ENCODE measurements around the gene ZNF22. TPM values are rescaled to one million over a fixed set of nuclear protein-coding genes. Genes with fewer than 3 reads are reported as not detected.
"Not testable (repeated sequence)": the region's sequence is repeated elsewhere in the genome, so short reads cannot be mapped to it uniquely, and the experiment has no call there.

Gene ZNF22
- total RNA-seq, 1 donor from 2014 or later, result 12.6 TPM

DNA sequence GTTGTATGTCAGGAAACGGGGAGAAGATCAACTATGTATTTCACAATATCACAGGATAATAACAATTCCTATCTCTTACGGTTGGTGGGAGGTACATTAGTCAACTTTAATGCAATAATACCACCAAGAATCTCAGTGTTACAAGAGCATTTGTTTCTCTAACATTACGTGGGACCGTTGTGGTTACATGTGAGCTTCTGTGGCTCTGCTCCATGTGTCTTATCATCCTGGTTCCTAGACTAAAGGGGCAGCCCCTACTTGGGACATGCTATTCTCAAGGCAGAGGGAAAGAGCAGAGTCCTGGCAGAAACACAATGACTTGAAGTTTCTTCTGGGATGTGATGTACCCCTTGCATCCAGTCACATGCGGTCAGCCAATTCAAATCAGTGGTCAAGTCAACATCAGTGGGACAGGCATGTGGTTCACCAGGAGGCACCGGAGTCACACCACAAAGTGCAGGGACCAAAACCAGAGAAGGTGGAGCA lies 2.5 kb upstream of the ZNF22 start:
- ATAC-seq (no peak), DNase-seq (peak; percentile 24)
- intact Hi-C loops (cut with micrococcal nuclease), result no loop called here

DNA sequence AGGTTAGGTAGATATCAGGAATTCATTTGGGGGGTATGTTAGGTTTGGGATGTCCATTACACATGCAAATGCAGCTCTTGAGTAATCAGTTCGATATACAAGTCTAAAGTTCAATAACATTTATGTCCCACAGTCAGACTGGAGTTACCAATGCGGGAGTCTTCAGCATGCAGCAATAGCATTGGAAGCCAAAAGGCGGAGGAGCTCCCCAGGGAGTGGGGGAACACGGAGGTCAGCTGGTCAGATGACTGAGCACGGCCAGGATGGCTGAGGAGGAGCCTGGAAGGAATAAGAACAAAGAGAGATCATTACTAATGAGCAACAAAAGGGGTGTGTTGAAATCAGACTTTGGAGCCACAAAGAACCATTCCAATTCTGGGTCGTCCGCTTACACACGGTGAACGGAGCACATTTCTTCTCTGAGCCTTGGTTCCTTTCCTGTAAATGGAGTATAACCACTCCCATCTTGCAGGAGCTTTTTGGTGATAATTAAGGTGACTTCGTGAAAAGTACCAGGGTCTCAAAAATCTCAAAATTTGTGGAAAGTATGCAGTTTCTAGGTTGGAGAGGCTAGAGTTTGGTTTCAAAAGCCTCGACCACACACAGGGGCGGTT lies 478 bp upstream of the ZNF22 start:
- DNase-seq, result peak; percentile 87
- intact Hi-C loops (cut with micrococcal nuclease), result no loop called here
- ATAC-seq, result peak; percentile 49

DNA sequence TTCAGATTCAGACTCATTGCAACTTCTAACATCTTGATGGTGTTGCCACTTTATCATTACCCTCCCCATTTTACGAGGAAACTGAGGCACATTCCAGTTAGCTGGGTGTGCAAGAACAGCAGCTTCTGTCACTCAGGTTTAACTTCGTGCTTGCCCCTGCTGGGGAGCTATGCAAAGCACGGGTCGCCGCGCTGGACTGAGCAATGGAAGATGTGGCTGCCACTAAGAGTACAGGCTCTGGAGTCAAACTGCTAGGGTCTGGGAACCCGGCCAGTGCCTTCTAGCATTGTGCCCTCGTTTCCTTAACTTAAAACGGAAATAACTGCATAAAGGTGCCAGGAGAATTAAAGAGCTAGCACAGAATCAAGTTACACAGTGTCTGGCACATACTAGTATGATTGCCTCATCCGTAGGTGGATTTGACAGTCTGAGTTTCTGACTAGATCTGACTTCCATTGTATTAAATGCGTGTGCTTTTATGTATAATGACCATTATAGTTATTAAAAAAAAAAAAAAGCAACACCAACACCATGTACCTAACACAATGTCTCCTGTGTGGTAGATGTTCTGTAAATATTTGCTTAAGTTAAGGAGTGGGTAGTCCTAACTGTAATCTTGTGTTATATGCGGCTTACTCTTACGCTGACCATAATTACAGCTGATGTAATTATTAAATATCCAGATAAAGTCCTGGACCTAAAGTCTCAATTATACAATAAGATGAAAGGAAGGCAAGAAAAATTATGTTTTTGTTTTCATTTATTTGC lies 842 bp downstream of the ZNF22 start:
- ATAC-seq (peak; percentile 60), DNase-seq (peak; percentile 87)
- intact Hi-C loops (cut with micrococcal nuclease), result no loop called here

DNA sequence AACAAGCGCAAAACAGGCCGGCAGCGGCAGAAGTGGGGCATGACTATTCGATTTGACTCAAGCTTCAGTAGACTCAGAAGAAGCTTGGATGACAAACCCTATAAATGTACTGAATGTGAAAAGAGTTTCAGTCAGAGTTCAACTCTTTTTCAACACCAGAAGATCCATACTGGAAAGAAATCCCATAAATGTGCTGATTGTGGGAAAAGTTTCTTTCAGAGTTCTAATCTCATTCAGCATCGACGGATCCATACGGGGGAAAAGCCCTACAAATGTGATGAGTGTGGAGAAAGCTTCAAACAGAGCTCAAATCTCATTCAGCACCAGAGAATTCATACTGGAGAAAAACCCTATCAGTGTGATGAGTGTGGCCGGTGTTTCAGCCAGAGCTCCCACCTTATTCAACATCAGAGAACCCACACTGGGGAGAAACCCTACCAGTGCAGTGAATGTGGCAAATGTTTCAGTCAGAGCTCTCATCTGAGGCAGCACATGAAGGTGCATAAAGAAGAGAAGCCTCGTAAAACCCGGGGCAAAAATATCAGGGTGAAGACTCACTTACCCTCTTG lies 2.8 kb downstream of the ZNF22 start:
- intact Hi-C loops (cut with micrococcal nuclease), result no loop called here
- no peak for ATAC-seq
- DNase-seq, result no peak

DNA sequence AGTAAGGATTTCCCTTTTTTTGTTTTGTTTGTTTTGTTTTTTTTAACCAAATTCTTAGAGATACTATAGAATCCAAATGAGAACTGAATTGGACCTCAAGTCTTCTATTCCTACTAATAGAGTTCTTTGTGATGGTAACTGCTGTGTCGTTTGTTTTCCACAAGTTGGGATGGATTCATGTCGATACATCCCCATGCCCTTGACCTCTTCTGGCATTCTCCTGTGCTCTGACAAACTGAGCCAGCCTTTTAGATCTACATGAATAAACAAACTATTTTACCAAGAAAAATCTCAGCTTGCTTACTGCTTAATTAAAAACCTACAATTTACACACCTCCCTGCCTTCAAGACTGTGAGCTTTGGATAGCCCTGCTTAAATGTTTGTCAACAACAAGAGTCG lies 3.9 kb downstream of the ZNF22 start:
- DNase-seq, result no peak
- intact Hi-C loops (cut with micrococcal nuclease), result no loop called here

DNA sequence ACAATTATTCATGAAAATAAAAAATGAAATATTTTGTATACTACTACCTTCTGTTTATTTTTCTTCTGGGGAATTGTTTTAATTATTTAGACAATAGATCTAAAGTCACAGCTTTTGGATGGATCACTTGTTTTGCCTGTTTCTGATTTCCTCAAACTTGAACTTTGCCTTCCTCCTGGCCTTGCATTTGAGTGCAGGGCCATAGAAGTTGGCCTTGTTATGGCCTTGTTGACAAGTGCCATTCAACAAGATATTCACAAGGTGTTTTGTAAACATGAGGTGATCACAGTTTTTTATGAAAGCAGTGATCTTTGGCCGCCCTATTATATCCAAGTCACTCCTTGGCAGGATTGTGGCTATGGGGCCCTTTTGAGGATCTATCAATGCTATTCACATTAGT lies 4.6 kb downstream of the ZNF22 start:
- ATAC-seq (no peak), DNase-seq (no peak)
- intact Hi-C loops (cut with micrococcal nuclease), result no loop called here

More for the DNA sequence above, 3.9 kb downstream of the ZNF22 start:
- no peak for ATAC-seq

DNA sequence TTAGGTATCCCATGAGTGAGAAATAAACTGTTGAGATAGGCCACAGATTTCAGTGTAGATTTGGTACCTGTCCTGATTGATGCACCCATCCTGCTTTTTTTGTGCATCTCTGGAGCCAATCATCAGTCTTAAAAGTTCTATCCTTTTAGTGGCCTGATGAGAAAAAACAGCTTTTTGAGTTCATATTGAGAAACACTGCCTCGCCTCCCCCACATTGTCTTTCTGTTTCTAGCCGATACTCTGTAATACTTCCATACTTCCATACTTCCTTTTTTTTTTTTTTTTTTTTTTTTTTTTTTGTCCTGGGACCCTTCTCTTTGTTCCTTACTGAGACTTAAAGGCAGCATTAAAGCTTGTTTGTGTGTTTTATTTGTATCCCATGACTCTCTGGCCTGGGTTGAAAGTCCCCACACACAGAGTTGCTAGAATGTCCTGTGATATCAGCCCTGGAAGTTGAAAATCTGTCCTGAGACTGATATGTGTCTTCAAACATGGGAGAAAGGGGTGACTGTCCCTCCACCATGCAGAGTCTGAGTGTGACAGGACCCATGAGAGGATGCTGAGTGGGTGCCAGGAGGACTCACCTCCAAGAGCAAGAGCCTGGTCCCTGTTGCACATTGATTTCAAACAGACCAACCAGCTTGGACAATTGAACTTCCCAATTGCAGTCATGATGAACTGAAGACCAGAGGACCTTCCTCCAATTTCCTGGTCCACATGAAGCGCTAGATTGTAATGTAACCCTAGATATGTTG lies 5.7 kb downstream of the ZNF22 start:
- DNase-seq (no peak), ATAC-seq (no peak)
- intact Hi-C loops (cut with micrococcal nuclease), result no loop called here

DNA sequence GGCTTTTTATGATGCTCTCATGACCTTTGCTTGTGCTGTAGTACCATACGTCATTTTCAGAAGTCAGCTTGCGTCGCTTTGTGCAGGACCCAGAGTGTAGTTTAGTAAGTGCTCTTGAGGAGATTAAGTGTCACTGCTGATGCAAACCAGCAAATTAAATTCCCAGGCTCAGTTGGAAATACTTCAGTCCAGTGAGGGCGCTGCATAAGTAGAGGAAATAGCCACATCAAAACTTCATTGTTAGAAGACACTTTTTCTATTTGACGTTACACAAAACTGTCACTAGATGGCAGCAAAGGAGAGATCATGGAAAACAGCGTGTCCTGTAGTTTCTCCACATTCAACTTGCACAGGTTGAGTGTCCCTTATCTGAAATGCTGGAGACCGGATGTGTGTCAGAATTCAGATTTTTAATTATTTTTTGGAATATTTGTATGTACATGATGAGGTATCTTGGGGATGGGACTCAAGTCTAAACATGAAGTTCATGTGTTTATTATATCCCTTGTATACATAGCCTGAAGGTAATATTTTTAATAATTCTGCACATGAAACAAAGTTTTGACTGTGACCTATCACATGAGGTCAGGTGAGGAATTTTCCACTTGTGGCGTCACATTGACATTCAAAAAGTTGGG lies 7.9 kb downstream of the ZNF22 start:
- intact Hi-C loops (cut with micrococcal nuclease), result no loop called here
- ATAC-seq (peak; percentile 87), DNase-seq (no peak)

DNA sequence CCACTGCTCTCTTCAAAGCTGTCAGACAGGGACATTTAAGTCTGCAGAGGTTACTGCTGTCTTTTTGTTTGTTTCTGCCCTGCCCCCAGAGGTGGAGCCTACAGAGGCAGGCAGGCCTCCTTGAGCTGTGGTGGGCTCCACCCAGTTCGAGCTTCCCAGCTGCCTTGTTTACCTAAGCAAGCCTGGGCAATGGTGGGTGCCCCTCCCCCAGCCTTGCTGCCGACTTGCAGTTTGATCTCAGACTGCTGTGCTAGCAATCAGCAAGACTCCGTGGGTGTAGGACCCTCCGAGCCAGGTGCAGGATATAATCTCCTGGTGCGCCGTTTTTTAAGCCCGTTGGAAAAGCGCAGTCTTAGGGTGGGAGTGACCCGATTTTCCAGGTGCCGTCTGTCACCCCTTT lies 13.8 kb downstream of the ZNF22 start:
- DNase-seq; intact Hi-C loops (cut with micrococcal nuclease); ATAC-seq: not testable (repeated sequence)

DNA sequence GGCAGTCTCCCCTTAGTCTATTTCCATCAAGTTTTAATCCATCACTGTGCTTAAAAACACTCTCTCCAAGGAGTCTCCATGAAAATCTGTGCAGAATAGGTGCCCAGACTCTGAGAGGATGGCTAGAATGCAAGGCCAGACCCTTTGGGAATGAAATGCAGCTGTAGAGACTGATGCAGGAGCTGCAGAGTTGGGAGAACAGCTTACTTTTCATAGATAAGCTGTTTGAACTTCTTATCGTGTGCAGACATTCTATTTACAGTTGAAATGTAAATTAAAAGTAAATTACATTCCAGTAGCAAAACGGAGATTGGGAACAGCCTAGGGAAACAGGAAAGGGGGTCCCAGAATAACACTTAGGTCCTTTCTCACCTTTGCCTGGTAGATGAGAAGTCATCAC lies 14.9 kb downstream of the ZNF22 start:
- no peak for ATAC-seq
- no peak for DNase-seq
- intact Hi-C loops (cut with micrococcal nuclease), result no loop called here

DNA sequence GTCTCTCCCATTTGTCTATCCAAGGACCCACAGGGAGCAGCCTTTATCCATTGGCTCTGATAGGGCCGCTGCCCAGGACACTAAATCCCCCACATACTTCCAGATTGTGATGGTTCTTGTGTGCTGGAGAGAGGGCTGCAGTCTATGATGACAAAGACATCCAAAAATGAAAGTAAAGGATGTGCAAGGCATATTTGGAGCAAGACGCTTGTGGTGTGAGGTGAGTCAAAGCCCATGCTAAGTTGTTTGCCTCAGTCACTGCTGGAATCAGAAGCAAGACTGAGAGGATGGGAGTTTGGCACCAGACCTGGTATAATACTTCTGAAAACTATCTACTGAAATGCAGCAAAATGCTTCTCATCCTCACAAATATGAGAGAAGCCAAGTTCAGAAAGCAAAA lies 22.7 kb downstream of the ZNF22 start:
- intact Hi-C loops (cut with micrococcal nuclease), result no loop called here
- no peak for DNase-seq
- ATAC-seq, result no peak

DNA sequence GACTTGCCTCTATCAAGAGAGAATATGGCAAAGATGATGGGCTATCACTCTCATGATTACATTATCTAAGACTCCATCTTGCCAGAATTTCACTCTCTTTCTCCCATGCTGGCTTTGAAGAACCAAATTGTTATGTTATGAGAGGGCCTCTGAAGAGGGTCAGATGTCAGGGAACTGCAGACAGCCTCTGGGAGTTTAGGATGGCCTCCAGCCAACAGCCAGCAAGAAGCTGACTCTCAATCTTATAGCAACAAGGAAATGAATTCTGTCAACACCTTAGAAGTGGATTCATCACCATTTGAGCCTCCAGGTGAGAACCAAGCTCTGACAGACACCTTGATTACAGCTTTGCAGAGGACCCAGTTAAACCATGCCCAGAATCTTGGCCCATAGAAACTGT lies 33.6 kb downstream of the ZNF22 start:
- intact Hi-C loops (cut with micrococcal nuclease), result no loop called here
- no peak for DNase-seq
- ATAC-seq, result no peak

DNA sequence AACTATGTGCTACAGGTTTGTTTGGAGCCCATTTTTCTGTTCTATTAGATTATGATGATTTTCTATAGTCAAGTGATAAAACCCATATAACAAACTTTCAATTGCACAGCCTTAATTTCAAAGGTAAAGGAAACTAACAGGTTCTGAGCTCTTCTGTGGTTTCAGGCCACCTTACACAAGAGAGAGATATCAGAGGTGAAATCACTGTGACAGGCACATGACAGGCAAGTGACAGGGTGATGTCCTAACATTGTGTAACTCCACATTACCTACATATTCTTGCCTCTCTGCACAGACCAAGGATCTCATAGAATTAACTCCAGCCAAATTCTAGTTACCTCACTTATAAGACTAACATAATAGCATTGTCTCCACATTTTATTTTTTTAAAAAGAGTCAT lies 35.0 kb downstream of the ZNF22 start:
- DNase-seq, result no peak
- intact Hi-C loops (cut with micrococcal nuclease), result no loop called here
- ATAC-seq, result no peak

DNA sequence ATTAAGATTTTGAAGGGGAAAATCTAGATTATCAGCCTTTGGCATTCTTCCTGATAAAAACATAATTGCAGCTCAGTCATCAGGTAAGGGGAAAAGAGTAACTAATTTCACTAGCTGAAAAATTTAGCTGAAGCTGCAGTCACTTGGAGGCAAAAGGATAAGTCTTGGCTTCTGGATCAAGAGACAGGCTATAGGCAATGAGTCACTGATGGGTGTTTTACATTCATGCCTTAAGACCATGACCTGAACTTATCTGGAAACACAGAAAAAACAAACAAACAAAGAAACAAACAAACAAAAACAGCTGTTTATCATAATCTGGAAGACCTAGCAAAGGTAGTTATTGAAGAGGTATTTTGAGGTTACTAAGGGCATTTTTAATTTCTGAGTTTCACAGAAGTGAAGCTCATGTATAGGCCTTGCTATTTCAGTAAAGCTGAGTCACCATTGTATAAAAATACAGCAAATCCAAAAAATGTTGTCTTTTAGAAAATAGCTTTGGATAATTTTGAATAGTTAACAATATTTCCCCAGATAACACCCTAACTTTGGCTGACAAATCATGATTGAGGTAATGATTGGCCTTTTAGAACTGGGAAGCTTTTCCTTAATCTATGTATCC lies 40.3 kb downstream of the ZNF22 start:
- no peak for ATAC-seq
- intact Hi-C loops (cut with micrococcal nuclease), result no loop called here
- DNase-seq, result no peak

DNA sequence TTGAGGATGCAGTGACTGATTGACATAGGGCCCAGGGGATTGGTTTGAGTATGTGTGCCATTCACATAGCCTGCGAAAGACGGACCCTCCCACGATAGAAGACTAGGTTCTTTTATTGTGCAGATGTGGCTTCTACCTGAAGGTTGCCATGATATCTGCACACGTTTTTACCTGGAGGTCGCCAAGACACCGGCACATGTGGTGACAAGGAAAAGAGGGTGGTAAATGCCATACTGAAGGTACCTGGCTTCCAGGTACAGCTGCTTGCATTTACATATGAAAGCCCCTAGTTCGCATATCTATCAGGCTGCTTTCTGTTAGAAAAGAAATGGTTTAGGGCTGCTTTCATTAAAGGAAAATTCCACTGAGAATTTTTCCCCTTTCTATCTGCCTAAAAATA lies 43.6 kb downstream of the ZNF22 start:
- ATAC-seq, result no peak
- intact Hi-C loops (cut with micrococcal nuclease), result no loop called here
- no peak for DNase-seq

DNA sequence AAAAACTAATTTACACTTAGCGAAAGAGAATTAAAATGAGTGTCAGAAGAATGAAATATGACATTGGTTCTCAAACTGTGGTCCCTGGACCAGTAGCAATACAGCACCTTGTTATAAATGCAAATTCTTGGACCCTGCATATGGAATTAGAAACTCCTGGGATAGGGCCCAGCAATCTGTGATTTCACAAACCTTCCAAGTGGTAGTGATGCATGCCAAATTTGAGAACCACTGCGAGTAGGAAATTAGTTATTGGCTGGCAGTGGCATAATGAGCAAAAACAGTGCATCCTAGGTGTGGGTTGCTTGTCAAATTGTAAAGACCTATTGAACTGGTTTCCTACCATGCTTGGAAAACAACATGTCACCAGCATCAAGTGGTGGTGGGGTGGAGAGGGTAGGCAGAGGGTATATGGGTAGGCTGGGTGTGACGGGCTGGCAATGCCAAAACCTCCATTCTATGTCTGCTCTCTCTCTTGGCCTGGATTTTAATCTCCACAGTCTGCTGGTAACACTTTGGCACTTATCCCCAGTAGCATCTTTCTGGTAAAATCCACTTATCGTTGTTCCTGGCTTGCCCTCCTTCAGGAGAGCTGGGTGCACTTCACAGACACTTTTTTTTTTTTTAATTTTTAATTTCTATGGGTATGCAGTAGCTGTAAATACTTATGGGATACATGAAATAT lies 50.0 kb downstream of the ZNF22 start:
- intact Hi-C loops (cut with micrococcal nuclease), result no loop called here

DNA sequence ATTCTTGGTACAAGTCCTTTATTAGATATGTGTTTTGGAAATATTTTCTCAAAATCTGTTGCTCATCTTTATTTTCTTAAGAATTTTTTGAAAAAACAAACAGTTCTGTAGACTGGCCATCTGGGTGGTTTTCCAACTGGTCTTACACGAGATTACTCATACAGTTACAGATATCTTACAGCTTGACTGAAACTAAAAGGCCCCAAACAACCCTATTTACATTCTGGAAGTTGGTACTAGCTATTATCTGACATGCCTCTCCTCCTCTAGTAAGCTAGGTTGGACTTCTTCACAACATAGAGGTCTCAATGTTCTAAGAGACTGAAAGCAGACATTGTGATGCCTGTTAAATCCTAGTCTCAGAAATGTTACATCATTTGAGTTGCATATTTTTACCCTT lies 52.0 kb downstream of the ZNF22 start:
- DNase-seq, result no peak
- no peak for ATAC-seq
- intact Hi-C loops (cut with micrococcal nuclease), result no loop called here

More for the DNA sequence above, 50.0 kb downstream of the ZNF22 start:
- no peak for DNase-seq
- ATAC-seq, result no peak

DNA sequence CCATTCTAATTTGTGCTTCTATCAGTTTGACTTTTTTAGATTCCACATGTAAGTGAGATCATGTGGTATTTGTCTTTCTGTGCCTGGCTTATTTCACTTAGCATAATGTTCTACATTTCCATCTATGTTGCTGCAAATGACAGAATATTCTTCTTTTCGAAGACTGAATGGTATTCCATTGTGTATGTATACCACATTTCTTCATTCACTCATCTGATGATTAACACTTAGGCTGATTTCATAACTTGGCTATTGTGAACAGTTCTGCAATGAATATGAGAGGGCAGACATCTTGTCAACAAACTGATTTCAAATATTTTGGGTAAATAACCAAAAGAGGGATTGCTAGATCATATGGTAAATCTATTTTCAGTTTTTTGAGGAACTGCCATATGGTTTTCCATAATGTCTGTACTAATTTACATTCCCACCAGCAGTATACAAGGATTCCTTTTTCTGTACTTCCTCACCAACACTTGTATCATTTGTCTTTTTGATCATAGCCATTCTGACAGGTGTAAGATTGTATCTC lies 52.9 kb downstream of the ZNF22 start:
- ATAC-seq (no peak), DNase-seq (no peak)
- intact Hi-C loops (cut with micrococcal nuclease), result no loop called here
